GM13977 (cell line): ENCODE measurements around the gene MYADML2.
A peak's percentile ranks its signal among the peaks of the same experiment; 100 is the strongest.

Experiments used
- DNase-seq: peaks from one replicate; pipeline ENCODE4 v3.0.0; 2012; ENCODE audit warnings: low spot score
- in situ Hi-C: fragments of 300-500 bp; cut with MboI; formaldehyde crosslinking; loops from one replicate; pipeline ENCODE4 v1.12.0; 2022; ENCODE audit warnings: low sequenced_read_pairs, low pct_unique_long_range_greater_than_20kb, mixed read lengths, inconsistent platforms; ENCODE audit not compliant: unreplicated experiment
- TF ChIP-seq, protein P1 (sequence below): IDR thresholded peaks from 2 replicates; pipeline ENCODE4 v1.5.1; 2012; ENCODE audit warnings: mild to moderate bottlenecking, control low read depth; ENCODE audit not compliant: insufficient read depth; ENCODE audit errors: extremely low read depth, missing control alignments

MYADML2 gene

DNA sequence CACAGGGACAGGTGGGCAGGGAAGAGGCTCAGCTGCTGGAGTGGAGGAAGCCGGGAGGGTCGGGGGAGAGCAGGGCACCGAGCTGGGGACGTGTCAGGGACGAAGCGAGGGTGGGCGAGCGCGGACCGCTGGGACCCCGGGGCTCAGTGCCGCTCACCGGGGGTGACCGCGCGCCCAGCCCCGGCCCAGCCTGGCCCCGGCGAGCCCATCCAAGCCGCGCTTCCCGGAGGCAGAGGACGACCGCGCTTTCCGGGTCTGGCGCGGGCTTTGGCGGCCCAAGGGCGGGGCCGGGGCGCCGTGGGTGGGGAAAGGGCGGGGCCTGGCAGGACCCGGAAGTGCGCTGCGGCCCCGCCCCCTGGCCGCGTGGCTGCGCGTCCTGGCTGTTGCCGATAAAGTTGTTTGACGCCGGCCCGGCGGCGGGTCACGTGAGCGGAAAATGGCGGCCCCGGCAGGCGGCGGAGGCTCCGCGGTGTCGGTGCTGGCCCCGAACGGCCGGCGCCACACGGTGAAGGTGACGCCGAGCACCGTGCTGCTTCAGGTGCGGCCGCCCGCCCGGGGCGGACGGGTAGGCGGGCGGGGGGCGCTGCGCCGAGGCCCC is 30.3 kb upstream of the MYADML2 start, which contains the start of gene ASPSCR1:
ASPSCR1 (plus strand) TSS at position 419 of the 598 bp plus-strand sequence; CDS start at position 437, 18 bp downstream.
- in situ Hi-C loops: no loop called here
- peak; percentile 97 for DNase-seq
- TF ChIP-seq, protein P1, sequence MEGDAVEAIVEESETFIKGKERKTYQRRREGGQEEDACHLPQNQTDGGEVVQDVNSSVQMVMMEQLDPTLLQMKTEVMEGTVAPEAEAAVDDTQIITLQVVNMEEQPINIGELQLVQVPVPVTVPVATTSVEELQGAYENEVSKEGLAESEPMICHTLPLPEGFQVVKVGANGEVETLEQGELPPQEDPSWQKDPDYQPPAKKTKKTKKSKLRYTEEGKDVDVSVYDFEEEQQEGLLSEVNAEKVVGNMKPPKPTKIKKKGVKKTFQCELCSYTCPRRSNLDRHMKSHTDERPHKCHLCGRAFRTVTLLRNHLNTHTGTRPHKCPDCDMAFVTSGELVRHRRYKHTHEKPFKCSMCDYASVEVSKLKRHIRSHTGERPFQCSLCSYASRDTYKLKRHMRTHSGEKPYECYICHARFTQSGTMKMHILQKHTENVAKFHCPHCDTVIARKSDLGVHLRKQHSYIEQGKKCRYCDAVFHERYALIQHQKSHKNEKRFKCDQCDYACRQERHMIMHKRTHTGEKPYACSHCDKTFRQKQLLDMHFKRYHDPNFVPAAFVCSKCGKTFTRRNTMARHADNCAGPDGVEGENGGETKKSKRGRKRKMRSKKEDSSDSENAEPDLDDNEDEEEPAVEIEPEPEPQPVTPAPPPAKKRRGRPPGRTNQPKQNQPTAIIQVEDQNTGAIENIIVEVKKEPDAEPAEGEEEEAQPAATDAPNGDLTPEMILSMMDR: no peak

DNA sequence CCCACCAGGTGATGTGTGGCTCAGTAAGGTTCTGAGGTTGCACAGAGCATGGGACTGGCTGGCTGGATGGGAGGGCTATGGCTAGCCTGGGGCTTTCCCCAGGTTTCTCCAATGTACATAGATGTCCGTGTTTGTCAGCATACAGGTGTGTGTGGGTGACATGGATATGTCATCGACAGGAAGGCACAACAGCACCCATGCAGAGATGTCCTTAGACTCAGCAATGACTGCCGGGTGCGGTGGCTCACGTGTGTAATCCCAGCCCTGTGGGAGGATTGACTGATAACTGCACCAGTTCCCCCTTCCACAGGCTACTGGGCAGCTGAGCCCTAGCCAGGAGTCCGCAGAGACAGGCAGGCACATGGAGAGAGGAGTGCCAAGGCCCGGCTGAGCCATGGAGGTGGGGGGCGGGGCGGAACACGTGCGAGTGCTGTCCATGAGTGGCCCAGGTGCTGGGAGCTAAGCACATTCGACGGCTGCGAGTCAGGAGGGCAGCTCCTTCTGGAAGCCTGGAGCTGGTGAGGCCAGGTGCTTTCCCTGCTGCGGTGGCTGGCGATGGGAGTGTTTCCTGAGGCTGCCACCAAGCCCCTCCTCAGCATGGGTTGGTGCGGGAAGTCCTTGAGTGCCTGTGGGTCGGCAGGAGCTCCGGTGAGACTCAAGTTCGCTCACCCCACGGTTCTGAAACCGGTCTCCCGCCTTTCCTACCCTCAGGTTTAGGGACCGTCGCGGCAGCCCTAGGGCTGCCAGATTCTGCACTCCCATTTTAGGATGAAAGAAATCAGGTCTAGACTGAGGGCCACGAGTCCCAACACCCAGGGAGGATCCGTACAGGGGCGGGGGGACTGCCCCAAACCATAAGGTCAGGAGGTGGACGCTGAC is 29.5 kb upstream of the MYADML2 start:
- TF ChIP-seq, protein P1: no peak
- no peak for DNase-seq
- in situ Hi-C loops: no loop called here

DNA sequence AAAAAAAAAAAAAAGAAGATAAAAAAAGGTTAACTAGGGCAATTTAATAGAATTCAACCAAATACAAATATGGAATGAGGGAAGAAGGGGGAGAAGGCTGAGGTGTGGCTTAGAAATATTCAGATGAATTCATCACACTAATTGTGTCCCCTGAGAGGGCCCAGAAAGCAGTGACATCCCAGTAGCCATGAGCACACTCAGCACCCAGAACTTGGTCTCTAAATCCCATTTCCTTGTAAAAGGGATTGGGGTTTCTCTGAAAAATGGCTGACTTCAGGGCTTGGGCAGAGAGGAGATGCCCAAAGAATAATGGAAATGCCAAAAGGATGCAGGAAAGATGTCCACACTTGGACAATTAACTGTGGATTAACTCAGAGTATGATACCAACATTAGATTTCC is 26.4 kb upstream of the MYADML2 start:
- TF ChIP-seq, protein P1: no peak
- in situ Hi-C loops: no loop called here
- no peak for DNase-seq

DNA sequence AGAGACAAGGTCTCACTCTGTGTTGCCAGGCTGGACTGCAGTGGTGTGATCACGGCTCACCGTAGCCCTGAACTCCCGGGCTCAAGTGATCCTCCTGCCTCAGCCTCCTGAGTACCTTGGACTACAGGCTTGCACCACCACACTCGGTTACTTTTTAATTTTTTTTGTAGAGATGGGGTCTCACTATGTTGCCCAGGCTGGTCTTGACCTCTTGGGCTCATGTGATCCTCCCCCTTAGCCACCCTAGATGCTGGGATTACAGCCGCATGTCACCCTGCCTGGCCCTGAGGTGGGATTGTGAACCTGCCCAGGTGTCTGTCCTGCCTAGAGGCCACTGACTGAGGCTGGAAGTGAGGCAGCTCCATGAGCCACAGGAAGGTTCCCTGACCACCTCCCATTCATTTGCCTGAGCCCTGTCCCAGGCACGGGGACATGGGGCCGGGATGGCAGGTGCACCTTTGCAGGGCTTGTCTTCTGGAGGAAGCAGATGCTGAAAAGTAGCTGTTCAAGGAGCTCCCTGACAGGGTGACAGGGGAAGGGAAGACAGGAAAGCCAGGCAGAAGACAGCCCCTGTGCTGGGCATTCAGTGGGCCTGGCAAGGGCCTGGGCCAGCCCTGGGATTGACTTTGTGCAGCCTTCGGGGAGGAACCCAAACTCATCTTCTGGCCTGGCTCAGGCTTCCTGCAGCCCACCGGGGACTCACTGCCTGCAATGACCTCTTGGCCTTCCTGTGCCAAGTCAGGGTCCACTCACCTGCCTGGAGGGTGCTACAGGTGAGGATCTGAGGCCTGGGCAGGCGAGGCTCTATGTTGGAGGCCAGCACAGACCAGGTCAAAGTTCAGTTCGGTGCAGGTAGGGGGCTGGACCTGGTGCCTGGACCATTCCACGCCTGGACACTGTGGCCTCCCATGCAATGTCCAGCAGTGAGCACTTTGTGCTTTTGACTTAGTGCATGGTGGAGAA is 22.1 kb upstream of the MYADML2 start:
- TF ChIP-seq, protein P1: no peak
- no peak for DNase-seq
- in situ Hi-C loops: no loop called here

DNA sequence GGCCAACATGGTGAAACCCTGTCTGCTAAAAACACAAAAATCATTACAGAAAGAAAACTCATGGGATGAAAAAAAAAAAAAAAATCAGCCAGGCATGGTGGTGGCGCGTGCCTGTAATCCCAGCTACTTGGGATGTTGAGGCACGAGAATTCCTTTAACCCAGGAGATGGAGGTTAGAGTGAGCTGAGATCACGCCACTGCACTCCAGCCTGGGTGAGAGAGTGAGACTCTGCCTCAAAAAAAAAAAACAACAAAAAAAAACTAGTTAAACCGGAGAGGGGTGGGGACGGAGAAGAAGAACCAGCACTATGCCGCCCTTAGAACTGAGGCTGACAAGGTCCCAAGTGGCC is 21.3 kb upstream of the MYADML2 start:
- in situ Hi-C loops: no loop called here
- TF ChIP-seq, protein P1: no peak
- no peak for DNase-seq
